ENCODE results near the gene HMMR. TPM values are rescaled to one million over a fixed set of nuclear protein-coding genes. Genes with fewer than 3 reads are reported as not detected.

HMMR gene
- total and polyA plus RNA-seq, 9 of the 15 experiments (the other 6 are each of a cell fraction or from before 2014, with no cell fraction given): 74.9 to 133 (median 90.8) TPM

GRCh38 chr5:163459819-163460561, 442 bp upstream of the HMMR start, which contains the start of gene NUDCD2:
NUDCD2 (minus strand) TSS chr5:163460102; CDS start chr5:163460050, 52 bp downstream.
- Histone ChIP-seq H3K27ac (ENCODE audit: extremely low read depth, low read depth, low read length) (peak within 1 kb of the TSS; percentile 100), H2AFZ (ENCODE audit: low read depth, low read length) (peak within 1 kb of the TSS; percentile 99), H3K4me3 (peak within 1 kb of the TSS; percentile 70), H3K36me3 (ENCODE audit: control insufficient read depth, insufficient read depth, low read length) (peaks cover 34% of the 10 kb centered on the region), H3K9ac (ENCODE audit: insufficient read depth in 1 of 2, low read depth in 2 of 2, low read length in 2 of 2) (peak within 1 kb of the TSS; percentile 98 to 99), H3K4me2 (ENCODE audit: insufficient read depth, low read length) (peak within 1 kb of the TSS; percentile 94), H3K79me2 (ENCODE audit: control insufficient read depth, insufficient read depth, low read length) (peaks cover 91% of the 10 kb centered on the region), H3K9me3 (replicated peaks; ENCODE audit: control insufficient read depth, insufficient read depth, low read depth, low read length) (no peaks in the 10 kb centered on the region), H3K4me1 (replicated peaks in 1 of 2; ENCODE audit: control insufficient read depth in 2 of 2, insufficient read depth in 2 of 2, low read length in 2 of 2) (peaks cover 8 to 9% of the 10 kb centered on the region in 2 experiments; a peak in 4 of 5 replicates), H4K20me1 (replicated peaks; ENCODE audit: control insufficient read depth, insufficient read depth, low read length) (no peaks in the 10 kb centered on the region), H3K27me3 (ENCODE audit: control insufficient read depth in 2 of 2, insufficient read depth in 2 of 2, low read length in 2 of 2) (no peaks in the 10 kb centered on the region), H3K9me1 (ENCODE audit: control insufficient read depth, insufficient read depth, low read length) (no peaks in the 10 kb centered on the region)
- no TSS peak for BruUV-seq (replicated peaks)
- intact Hi-C loops (cut with micrococcal nuclease): loop anchor here (1.0 kb wide), 2 partner anchors 23 to 45 kb away; partner anchors contain the start of genes CCNG1 and MAT2B
- peak; percentile 82 to 97 (median 90) for DNase-seq (ENCODE audit: extremely low read depth in 1 of 4, low spot score in 3 of 4)
- peak; percentile 98 for FAIRE-seq
- POLR2A ChIA-PET: interaction anchor here (0.6 to 6.9 kb wide), 18 partner anchors 10 to 901 kb away, joined by 3 to 126 read pairs (median 4); partner anchors contain the start of genes CCNG1 and MAT2B
- ATAC-seq: peak; percentile 79
- CTCF ChIA-PET (ENCODE audit: low intra/inter-chr PET ratio): no interaction called here
- WGBS (ENCODE audit: insufficient coverage, low coverage, missing lambda C conversion rate): 2% methylated on average over 29 of the region's 59 CpGs
- in situ Hi-C loops (cut with MboI): no loop called here
- TF ChIP-seq ZNF507 (tag; conservative IDR thresholded peaks at IDR 0.05) (no peak), SUPT5H (IDR thresholded peaks at IDR 0.05) (peak; percentile 90), MAFK (IDR thresholded peaks at IDR 0.05; ENCODE audit: low read length) (no peak), SRSF3 (IDR thresholded peaks at IDR 0.05; ENCODE audit: insufficient read depth, low read length) (no peak), GTF3C2 (IDR thresholded peaks at IDR 0.05; ENCODE audit: borderline replicate concordance, extremely low read depth, insufficient read length) (no peak), ZNF707 (CRISPR knock-in tag; conservative IDR thresholded peaks at IDR 0.05) (0 out of 2 replicates have a peak, but pooled peaks have one; percentile 28), MLX (CRISPR knock-in tag; conservative IDR thresholded peaks at IDR 0.05) (0 out of 4 replicates have a peak, but pooled peaks of 1 of the 2 experiments have one; percentile 7), ZNF124 (CRISPR knock-in tag; IDR thresholded peaks at IDR 0.05) (no peak), SP2 (IDR thresholded peaks at IDR 0.05; ENCODE audit: extremely low read depth, low read depth, low read length, poor library complexity, severe bottlenecking) (peak; percentile 53), ZFPM2 (CRISPR knock-in tag; IDR thresholded peaks at IDR 0.05) (0 out of 2 replicates have a peak, but pooled peaks have one; percentile 70), ARID4B (CRISPR knock-in tag; IDR thresholded peaks at IDR 0.05) (peak; percentile 81), PHF8 (IDR thresholded peaks at IDR 0.05; ENCODE audit: borderline replicate concordance, low read length) (peak; percentile 89; the same call in 1 of the 2 replicates), MCM7 (IDR thresholded peaks at IDR 0.05) (no peak)

Measured in K562 (cell line).